ENCODE data around the gene VAMP3.

VAMP3 gene

DNA sequence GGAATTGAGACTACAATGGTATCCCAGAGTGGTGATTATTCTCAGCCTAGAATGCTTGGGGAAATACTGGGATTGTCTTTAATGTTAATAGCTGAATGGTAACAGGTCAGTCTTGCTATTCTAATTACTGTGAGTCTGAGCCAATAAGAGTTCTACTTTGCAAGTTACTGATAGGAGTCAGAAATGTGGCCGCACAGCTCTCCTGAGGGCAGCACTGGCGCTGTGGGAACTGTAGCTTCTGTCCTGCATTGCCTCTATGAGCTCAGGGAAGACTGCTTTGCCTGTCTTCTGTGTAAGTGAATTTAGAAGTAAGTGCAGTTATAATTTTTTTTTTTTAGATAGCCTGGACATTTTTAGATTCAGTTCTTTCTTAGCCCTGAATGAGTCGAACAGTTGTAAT is 10.0 kb upstream of the VAMP3 start:
- Histone ChIP-seq H4K20me1 (ENCODE audit: insufficient read depth, low read length) (no peaks in the 10 kb centered on the region), H3K4me2 (ENCODE audit: low read length) (no peak overlapping the region), H3K27ac (ENCODE audit: low read length) (no peak overlapping the region), H3K4me3 (ENCODE audit: low read length) (no peak overlapping the region), H3K9ac (ENCODE audit: low read length) (no peak overlapping the region), H2AFZ (ENCODE audit: low read depth, low read length) (no peak overlapping the region), H3K27me3 (ENCODE audit: low read depth, low read length) (no peaks in the 10 kb centered on the region), H3K79me2 (ENCODE audit: low read length) (no peaks in the 10 kb centered on the region), H3K4me1 (ENCODE audit: low read length) (no peaks in the 10 kb centered on the region), H3K36me3 (replicated peaks; ENCODE audit: low read depth, low read length) (no peaks in the 10 kb centered on the region), H3K9me3 (ENCODE audit: insufficient read depth, low read length) (no peaks in the 10 kb centered on the region)
- TF ChIP-seq, protein P1, sequence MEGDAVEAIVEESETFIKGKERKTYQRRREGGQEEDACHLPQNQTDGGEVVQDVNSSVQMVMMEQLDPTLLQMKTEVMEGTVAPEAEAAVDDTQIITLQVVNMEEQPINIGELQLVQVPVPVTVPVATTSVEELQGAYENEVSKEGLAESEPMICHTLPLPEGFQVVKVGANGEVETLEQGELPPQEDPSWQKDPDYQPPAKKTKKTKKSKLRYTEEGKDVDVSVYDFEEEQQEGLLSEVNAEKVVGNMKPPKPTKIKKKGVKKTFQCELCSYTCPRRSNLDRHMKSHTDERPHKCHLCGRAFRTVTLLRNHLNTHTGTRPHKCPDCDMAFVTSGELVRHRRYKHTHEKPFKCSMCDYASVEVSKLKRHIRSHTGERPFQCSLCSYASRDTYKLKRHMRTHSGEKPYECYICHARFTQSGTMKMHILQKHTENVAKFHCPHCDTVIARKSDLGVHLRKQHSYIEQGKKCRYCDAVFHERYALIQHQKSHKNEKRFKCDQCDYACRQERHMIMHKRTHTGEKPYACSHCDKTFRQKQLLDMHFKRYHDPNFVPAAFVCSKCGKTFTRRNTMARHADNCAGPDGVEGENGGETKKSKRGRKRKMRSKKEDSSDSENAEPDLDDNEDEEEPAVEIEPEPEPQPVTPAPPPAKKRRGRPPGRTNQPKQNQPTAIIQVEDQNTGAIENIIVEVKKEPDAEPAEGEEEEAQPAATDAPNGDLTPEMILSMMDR (IDR thresholded peaks at IDR 0.05; ENCODE audit: low read depth, low read length): no peak
- TF ChIP-seq EZH2phosphoT487 (IDR thresholded peaks at IDR 0.05; ENCODE audit: low read depth): no peak

DNA sequence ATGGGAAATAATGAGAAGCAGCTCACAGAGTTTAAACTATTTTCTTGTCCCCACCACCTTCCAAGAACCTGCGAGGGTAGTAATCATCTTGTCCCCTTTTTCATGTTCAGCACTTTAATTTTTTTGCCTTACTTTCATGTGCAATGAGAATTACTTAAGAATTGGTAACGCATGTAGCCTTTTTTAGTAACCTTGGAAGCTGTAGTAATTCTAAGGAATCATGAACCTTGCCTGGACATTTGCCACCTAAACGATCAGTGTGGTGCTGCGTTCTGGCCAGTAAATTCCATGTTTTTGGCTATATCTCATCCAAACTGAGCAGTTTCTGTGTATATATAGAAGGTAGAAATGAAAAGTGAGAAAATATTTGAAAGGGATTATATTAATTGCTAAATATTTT is 3.9 kb upstream of the VAMP3 start:
- Histone ChIP-seq H3K27me3 (ENCODE audit: low read depth, low read length) (0 out of 2 replicates have a peak, but pooled peaks cover 4% of the 10 kb centered on the region), H3K9me3 (ENCODE audit: insufficient read depth, low read length) (no peaks in the 10 kb centered on the region), H4K20me1 (ENCODE audit: insufficient read depth, low read length) (peaks cover 5% of the 10 kb centered on the region; the same call in 1 of the 2 replicates), H3K36me3 (replicated peaks; ENCODE audit: low read depth, low read length) (no peaks in the 10 kb centered on the region), H3K4me2 (ENCODE audit: low read length) (no peak overlapping the region), H3K79me2 (ENCODE audit: low read length) (peaks cover 9% of the 10 kb centered on the region), H2AFZ (ENCODE audit: low read depth, low read length) (no peak overlapping the region), H3K27ac (ENCODE audit: low read length) (no peak overlapping the region), H3K9ac (ENCODE audit: low read length) (no peak overlapping the region), H3K4me1 (ENCODE audit: low read length) (peaks cover 6% of the 10 kb centered on the region; the same call in 1 of the 2 replicates), H3K4me3 (ENCODE audit: low read length) (no peak overlapping the region)
- no peak for TF ChIP-seq EZH2phosphoT487 (IDR thresholded peaks at IDR 0.05; ENCODE audit: low read depth)
- TF ChIP-seq, protein P1 (IDR thresholded peaks at IDR 0.05; ENCODE audit: low read depth, low read length): no peak

DNA sequence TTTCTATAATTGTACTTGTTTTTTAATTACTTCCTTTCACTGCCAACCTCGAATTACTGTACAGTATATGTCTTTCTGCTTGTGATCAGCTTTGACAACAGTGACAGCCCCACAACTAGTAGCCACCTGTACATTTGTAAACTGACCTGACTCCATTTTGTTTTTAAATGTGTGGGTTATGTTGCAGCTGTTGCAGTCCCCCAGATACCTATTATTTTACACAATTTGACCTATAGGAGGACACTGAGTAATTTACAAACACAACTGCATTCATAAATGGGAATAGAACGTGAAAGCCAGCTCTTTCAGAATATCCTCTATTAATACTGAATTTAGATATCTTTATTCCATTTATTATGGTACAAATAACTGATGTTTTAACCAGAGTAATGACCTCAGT is 2.5 kb upstream of the VAMP3 start:
- Histone ChIP-seq H3K79me2 (ENCODE audit: low read length) (peaks cover 17% of the 10 kb centered on the region), H3K9ac (ENCODE audit: low read length) (no peak overlapping the region), H4K20me1 (ENCODE audit: insufficient read depth, low read length) (peaks cover 7% of the 10 kb centered on the region; the same call in 1 of the 2 replicates), H3K4me3 (ENCODE audit: low read length) (no peak overlapping the region), H3K27ac (ENCODE audit: low read length) (no peak overlapping the region), H3K36me3 (replicated peaks; ENCODE audit: low read depth, low read length) (no peaks in the 10 kb centered on the region), H2AFZ (ENCODE audit: low read depth, low read length) (no peak overlapping the region), H3K9me3 (ENCODE audit: insufficient read depth, low read length) (no peaks in the 10 kb centered on the region), H3K4me1 (ENCODE audit: low read length) (peaks cover 8% of the 10 kb centered on the region; the same call in 1 of the 2 replicates), H3K27me3 (ENCODE audit: low read depth, low read length) (0 out of 2 replicates have a peak, but pooled peaks cover 4% of the 10 kb centered on the region), H3K4me2 (ENCODE audit: low read length) (no peak overlapping the region)
- TF ChIP-seq, protein P1 (IDR thresholded peaks at IDR 0.05; ENCODE audit: low read depth, low read length): no peak
- TF ChIP-seq EZH2phosphoT487 (IDR thresholded peaks at IDR 0.05; ENCODE audit: low read depth): no peak

DNA sequence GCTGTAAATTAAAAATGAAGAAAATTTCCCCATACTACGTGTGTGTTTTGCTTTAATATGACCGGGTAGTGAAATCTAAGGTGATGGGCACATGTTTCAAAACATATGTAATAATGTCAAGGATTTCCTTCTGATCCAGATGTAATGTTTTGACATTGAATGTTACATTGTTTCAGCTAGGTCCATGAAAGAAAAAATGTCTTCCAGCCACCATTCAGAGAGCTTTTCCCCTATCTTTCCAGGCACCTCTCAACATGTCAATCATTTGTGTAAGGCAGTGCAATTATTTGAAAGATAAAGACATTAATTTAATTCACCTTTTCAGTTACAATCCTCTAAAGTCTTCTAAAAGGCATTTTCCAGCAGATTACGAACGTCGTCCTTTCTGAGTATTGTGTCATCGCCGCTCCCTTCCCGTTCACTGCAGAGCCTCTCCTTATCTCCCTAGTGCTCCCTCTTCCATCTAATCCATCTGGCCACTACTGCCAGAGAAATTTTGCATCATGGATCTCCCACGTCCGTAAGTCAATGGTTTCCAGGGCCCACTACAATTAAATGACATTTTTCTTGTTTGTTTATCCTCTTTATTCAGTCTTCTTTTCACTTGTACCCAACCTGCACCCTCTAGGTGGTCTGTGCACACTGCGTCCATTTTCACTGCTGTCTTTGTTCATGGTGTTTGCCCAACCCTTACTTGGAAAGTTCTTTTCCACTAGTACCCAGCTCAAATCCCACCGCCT is 1.3 kb upstream of the VAMP3 start:
- no peak overlapping the region for H3K4me3 ChIP-seq (ENCODE audit: low read length)

More for the DNA sequence above, 1.3 kb upstream of the VAMP3 start:
- Histone ChIP-seq H3K4me2 (ENCODE audit: low read length) (no peak overlapping the region), H3K27me3 (ENCODE audit: low read depth, low read length) (0 out of 2 replicates have a peak, but pooled peaks cover 4% of the 10 kb centered on the region), H4K20me1 (ENCODE audit: insufficient read depth, low read length) (peaks cover 7% of the 10 kb centered on the region; the same call in 1 of the 2 replicates), H3K36me3 (replicated peaks; ENCODE audit: low read depth, low read length) (peaks cover 4% of the 10 kb centered on the region), H3K4me1 (ENCODE audit: low read length) (peaks cover 8% of the 10 kb centered on the region; the same call in 1 of the 2 replicates), H3K79me2 (ENCODE audit: low read length) (peaks cover 25% of the 10 kb centered on the region), H2AFZ (ENCODE audit: low read depth, low read length) (no peak overlapping the region), H3K27ac (ENCODE audit: low read length) (no peak overlapping the region), H3K9ac (ENCODE audit: low read length) (no peak overlapping the region), H3K9me3 (ENCODE audit: insufficient read depth, low read length) (no peaks in the 10 kb centered on the region)
- TF ChIP-seq, protein P1 (IDR thresholded peaks at IDR 0.05; ENCODE audit: low read depth, low read length): no peak
- no peak for TF ChIP-seq EZH2phosphoT487 (IDR thresholded peaks at IDR 0.05; ENCODE audit: low read depth)

Data from OCI-LY3 (cell line).